ENCODE results near the gene HEBP1.

DNA sequence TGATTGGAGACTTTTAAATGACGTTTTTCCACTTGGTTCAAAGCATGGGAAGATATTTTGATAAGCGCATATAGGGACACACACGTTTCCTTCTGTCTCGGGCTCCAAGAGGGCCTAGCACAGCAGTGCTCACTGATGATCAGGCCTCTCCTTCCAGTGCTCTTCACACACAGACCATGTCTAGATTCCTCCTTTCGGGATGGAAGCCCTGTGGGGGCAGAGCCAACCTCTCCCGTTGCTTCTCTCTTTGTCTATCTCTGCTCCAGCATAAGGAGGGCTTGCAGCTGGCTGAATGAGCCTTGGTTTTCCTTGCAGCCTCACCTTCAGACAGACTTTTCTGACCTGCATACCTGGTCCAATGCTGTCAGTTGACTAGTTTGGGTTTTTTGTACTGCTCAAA lies 70.4 kb downstream of the HEBP1 start:
- TF ChIP-seq CTCF (conservative IDR thresholded peaks at IDR 0.05; ENCODE audit: low read depth, low read length) (no peak), EZH2 (IDR thresholded peaks at IDR 0.05; ENCODE audit: low read length, unreplicated experiment) (no peak)

Data from PC-3 (cell line).